Activated CD4-positive, alpha-beta T cell treated with anti-CD3 and anti-CD28 coated beads, Interleukin-2, amount 50 U/mL, for 48 hours (primary cell): ENCODE data around the gene CRABP2.

Source experiments
- DNase-seq, 2 experiments: peaks; one replicate each; pipeline ENCODE4 v3.0.0-alpha.2; 2020

The CRABP2 gene

GRCh38 chr1:156705321-156705917 lies at the start of gene CRABP2:
Gene CRABP2 (minus strand): TSS chr1:156705583. CDS start chr1:156705446, 137 bp downstream.
- peak; percentile 37 to 45 for DNase-seq

DNA sequence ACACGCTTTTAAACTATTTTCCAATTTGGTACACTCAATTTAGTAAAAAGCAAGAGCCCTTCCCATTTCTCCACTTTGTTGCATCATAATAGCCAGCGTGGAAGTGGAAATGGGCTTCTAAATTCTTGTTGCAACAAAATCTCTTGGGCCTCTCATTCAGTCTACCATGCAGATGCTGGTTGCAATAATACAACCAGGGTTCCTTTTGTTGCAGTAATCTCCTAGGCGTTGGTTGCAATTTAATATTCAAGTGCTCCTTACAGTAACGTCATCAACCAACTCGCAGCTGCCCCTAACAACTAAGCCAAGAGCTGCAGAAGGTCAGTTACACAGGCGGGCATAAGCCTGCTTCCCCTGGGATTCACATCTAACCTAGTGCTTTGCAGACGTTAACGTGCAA lies 48.8 kb upstream of the CRABP2 start:
- DNase-seq: no peak

DNA sequence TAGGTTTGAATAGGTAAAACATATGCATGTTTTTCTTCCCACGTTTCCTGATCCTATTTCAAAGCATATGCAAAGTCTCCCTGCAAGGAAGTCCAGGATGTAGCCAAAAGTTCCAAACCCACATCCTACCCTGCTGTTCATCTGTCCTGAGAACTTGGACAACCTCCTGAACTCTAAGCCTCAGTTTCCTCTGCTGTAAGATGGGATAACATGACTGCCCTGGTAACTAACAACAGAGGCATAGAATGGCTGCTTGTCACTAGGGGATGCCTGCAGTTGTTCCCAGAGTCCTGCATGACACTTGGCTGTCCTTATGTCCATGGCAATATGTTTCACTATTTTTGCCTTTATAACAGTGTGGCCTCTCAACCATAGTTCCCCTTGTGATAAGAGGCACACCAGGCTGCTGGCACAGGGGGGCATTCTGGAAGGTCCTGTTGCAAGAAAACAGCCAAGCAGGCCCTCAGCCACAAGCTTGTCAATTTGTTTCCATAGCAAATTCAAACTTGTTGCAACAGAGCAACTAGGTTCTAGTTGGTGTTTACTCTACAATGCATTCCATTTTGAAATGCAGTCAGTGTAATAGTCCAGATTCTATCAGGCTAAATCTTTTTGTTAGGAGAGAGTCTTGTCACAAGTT lies 47.6 kb upstream of the CRABP2 start:
- DNase-seq: no peak

DNA sequence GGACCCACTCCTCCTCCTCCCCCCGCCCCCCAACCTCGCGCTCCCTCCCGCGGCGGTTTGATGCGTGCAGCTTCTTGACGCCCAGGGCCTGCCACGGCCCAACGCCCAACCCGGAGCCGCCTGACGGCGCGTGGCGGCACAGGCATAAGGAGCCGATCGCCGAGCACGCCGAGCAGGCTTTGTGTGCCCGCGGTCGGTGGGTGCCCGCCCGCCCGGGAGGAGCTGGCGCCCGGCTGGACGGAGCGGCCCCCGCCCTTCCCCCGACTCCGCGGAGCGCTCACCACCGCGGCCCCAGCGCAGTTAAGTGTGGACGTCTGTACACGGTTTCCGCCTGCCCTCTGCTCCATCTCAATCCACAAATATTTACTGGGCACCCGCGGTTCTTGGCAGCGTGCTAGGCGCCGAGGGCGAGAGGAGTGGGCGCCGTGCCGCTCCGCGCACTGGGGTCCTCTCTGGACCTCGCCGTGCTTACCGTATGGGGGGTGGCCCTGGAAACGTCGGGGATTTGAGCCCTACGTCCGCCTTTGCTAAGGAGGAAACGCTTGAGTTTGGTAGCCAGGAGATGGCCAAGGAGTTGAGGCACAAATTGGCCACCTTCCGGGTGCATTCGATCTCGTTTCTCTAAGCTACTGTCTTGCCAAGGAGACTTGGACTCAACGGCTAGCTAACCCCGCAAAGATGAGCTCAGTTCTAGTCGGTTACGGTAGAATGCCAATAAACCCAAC lies 46.5 kb upstream of the CRABP2 start:
- DNase-seq: peak; percentile 98

DNA sequence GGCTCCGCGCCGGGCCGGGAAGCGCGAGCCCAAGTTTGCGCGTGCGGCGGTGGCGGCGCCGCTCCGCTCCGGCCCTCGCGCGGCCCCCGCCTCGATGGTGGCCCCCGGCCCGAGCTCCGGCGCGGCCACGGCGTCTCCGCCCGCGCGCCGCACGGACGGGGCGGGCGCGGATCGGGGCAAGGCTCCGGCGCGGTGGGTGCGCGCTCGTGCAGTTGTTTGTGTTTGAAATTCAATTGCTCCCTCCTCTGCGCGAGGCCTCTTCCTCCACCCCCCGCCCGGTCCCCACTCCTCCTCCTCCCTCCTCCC lies 46.0 kb upstream of the CRABP2 start, which contains the start of gene HDGF:
Gene HDGF (minus strand): TSS at position 225 of the 306 bp plus-strand sequence. CDS start 246 bp downstream, outside the sequence.
- DNase-seq: no peak

DNA sequence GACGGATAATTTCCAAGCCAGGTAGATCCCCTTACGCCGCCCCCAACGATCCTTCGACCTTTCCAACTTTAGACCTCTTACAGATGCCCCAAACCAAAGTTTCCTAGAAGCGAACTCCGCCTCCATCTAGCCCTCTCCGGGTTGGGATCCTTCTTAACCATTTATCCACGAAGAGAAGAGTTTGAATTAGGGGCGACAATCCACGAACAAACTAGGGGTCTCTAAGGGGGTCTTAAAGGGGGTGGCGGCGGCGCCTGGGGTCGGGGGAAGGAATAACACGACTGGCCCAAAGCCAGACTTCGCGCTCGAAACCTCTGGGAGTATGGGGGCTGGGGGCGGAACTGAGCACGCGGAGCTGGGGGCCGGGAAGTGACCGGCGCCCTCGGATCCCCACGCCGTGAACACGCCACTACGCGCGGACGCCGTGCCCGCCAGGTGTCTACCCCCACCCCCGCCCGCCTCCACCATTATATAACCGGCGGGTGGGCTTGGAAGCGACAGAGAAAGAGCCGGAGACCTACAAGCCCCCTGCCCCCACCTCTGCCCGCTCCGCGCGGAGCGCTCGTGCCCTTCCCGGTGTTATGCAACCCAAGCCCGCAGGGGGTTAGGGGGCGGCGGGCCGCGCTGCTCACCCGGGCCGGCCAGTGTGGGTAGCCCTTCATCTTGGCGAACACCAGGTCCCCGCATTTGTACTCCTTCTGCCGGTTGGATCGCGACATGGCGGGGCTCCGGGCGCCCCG lies 45.5 kb upstream of the CRABP2 start:
- DNase-seq: peak; percentile 45 to 49

DNA sequence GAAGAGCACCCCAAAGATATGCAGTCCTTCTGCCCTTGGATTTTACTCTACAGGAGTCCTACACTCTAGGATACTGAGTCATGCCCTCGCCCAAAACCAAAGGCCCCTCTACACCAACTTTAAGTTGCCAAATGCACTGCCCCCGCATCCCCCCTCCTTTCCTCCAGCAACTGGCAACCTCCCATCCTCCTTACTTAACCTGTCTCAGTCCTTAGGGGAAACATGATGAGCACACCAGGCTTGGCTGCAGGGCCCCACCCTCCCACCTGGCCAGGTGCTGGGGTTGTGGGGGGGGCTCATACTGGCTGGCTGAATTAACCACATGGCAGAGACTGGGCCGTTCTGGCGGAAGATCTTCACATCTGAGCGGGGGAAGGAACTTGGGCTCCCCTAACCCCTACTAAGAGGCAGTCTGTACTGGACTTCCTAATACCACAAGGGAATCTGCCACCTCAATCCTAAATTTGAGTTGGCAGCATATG lies 44.8 kb upstream of the CRABP2 start:
- DNase-seq: peak; percentile 64 to 72

DNA sequence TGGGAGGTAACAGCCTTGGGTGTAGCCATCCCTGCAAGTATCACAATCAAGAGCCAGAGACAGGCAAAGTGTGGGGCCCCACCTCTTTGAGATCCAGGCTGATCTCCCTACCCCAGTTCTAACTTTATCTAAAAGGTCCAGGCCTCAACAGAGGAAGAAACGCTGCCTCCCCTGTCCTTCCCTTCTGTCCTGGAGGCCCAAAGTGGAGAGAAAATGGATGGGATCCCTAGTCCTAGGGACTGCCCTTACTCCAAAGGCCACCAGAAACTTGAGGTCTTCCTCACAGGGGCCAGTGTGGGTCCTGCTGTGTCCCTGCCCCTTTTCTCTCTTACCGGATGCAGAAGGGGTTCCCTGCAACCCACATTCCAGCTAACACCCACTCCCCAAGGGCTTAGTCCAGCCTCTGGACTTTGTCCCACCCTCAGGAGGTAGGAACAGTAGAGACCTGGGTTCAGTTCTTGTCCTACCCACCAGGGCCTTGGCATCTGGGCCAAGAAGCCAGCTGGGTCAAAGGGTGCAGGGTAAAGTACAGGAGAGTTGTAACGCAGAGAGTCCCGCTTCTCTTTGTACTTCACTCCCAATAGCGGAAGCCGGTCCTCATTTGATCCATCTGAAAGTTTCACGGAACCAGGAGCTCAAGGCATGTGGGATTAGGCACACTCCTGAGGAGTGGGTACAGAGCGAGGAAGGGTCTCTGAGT lies 44.2 kb upstream of the CRABP2 start:
- DNase-seq: peak; percentile 18 to 39

DNA sequence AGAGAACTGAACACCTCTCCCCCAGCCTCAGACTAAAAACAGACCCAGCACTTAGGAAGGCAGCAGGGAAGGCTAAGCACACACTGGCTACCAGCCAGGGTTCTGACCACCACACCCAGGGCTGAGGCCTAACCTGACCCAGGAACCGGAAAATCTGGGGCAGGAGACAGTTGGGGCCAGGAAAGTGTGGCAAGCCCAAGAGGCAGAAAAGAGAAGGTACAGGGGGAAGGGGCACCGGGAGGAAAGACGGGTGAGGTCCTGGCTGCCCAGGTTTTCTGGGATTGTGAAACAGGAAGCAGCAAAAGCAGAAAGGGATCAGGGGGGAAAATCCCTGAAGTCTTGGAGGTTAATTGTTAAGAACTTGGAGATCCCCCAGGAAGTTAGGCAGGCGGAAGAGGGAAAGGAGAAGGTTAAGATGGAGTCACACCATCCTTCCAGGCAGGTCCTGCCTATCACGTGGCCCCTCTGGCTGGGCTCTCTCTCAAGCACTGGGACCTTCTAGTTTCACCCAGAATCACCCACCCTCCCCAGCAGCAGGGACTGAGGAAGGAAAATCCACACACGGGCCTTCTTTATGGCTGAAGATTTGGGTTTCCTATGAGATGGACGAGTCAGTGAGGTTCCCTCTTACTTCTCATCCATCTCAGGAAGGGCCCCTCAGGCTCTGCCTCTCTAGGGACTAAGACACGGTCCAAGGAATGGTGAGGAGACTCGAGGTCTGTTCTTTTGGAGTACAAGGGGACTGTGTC lies 43.5 kb upstream of the CRABP2 start:
- DNase-seq: peak; percentile 34 to 46

DNA sequence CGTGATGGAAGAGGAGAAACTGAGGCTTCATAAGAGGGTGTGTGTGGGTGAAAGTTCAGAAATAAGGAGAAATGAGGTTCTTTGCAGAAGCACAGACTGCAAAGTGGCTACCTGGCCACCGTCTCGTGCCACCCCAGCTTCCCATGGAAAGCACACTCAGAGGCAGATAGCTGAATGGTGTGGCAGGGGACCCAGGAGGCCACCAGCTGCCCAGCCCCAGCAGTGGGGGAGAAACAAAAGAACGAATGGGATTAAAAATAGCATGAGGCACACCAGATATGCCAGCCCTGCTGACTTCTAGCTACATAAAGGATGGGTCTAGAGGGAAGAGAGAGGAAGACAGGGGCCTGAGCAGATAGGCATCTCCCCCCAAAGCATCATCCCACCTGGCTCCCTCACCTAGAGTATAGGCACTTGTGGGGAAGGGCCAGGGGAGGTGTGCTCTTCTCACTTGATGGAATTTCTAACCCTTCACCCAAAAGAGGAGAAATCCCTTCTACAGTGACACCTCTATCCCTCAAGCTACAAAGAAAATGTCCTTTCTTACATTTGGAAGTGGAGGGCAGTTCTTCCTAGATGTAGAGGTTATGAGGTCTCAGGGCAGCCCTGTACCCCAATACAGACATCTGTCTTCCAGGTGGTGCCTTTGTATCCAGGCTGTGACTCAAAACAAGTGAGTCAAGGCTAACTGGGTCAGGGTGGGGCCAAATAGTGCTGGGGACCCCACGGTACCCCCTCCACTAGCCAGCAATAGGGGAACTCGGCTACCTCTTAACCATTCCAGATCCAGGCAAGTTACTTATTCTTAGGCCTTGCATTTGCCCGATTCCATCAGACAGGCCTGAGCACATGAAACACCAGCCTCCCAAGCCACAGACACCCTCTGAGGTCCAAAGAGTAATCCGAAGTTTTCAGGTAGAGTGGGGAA lies 42.6 kb upstream of the CRABP2 start:
- no peak for DNase-seq

- DNase-seq: peak; percentile 69 to 72
Observed at GRCh38 chr1:156746728-156747631, 41.6 kb upstream of the CRABP2 start.

GRCh38 chr1:156746406-156746727 lies 41.0 kb upstream of the CRABP2 start:
- no peak for DNase-seq

GRCh38 chr1:156745881-156746280 lies 40.5 kb upstream of the CRABP2 start:
- DNase-seq: no peak

DNA sequence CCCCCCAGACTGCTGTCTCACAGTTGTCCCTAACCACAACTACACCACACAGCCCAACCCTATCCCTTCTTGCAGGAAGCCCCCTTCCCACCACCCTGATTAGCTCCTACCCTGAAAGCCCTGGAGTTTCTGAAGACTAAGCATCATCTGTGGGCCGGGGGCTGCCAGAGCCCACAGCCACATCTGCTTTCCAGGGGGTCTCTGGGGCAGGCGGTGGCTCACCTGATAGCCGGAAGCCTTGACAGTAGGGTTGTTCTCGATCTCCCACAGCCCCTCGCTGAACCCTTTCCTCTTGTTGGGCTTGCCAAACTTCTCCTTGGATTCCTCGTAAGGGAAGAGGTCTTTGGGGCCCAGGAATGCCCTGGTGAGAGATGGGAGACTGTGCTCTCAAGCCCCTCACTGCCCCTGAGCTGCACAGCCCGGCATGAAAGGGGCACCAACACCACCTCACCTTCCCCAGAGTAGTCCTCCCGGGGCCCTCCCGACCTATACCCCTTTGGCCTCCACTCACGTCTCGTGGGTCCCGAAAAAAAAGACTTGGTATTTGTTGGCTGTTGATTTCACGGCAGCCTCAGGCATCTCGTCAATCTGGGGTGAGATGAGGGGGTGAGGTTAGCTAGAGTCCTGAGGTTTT lies 39.5 kb upstream of the CRABP2 start:
- no peak for DNase-seq

- no peak for DNase-seq
Observed at GRCh38 chr1:156744344-156744743, 39.0 kb upstream of the CRABP2 start.

GRCh38 chr1:156743367-156744302 lies 38.3 kb upstream of the CRABP2 start:
- no peak for DNase-seq

DNA sequence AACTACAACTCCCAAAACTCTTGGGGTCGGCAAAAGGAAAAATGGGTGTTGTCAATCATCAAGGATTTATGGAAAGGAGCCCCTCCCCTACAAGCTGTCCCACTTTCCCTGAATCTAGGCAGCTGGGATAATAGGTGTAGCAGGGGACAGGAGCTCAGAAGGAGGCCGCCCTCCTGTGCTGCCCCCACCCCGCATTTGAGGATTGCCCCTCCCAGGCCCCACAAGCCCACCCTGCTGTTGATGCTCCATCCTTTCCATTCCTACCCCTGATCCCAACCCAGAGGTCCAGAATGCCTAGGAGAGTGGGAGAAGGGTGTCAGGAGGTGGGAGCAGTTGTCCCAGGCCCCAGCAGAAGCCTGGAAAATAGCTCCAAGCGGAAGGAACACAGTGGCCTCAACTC lies 37.4 kb upstream of the CRABP2 start:
- DNase-seq: no peak

DNA sequence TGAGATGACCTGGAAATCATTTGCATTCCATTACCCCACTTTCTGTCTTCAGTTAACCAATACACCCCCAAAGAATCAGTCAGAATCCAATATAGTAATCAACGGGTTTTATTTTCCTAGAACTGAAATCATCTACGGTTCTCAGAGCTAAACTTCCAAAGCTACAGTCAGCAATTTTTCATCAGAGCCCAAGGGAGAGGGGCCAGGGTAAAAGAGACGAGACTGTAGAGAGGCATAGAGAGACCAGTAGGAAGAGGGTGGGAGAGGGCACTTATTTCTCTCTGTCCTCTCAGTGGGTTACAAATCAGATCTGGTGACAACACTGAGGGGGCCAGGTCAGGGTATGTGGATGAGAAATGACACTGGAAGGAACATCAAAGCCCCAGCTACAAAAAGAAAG lies 36.6 kb upstream of the CRABP2 start:
- DNase-seq: peak in 1 of 2 experiments; percentile 27
